Measurements from ENCODE around the gene YTHDF1. TPM values are rescaled to one million over a fixed set of nuclear protein-coding genes. Genes with fewer than 3 reads are reported as not detected.
A peak's percentile ranks its signal among the peaks of the same experiment; 100 is the strongest.

YTHDF1 gene
- total and polyA plus RNA-seq, 2 of the 8 experiments (the other 6 are each of a cell fraction or from before 2014, with no cell fraction given): 32.8 to 66.0 TPM

DNA sequence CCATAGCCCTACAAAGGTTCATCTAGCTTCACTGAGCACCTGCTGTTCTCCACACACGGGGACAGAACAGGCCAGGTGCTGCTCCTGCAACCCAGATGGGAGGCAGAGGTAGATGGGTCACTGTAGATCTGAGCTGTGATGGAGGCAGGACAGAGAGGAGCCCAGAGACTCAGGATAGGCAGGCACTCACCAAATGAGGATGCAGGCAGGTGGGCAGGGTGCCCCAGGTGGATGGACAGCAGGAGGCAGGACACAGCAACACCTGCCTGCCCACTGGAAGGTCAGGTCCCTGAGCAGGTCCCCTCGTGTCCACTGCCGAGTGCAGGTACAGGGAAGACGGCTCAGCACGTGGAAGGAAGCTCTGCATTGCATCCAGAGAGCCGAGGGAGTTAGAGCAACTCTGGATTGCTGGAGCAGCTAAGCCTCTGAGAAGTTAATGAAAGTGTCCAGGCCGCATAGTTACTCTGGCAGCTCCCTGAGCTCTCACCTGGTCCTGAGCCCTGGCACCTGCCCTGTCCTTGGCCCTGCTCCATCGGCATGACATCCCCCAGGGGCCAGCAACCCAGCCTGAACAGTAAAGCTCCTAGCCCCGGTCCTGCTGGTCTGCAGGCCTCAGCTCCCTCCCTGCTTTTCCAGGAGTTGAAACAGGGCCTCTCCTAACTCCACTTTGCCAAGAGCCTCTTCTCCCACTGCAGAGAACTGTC is 4.9 kb upstream of the YTHDF1 start:
- no peak overlapping the region for H2BK20ac ChIP-seq (ENCODE audit: low read length)
- H2AFZ ChIP-seq (ENCODE audit: low read length): no peak overlapping the region
- H2BK120ac ChIP-seq (replicated peaks; ENCODE audit: low read depth, low read length): no peak overlapping the region
- peak overlapping the region; percentile 53 for H4K91ac ChIP-seq (replicated peaks; ENCODE audit: insufficient read length, low read length)
- no peak overlapping the region for H3K27ac ChIP-seq (ENCODE audit: low read depth, low read length)
- H3K23ac ChIP-seq (ENCODE audit: insufficient read length): no peak overlapping the region
- H4K5ac ChIP-seq (ENCODE audit: insufficient read length, low read depth, low read length): no peak overlapping the region
- H3K36me3 ChIP-seq (ENCODE audit: control insufficient read depth in 2 of 4, insufficient read depth in 4 of 4, low read length in 3 of 4): no peaks in the 10 kb centered on the region
- peaks cover 0 to 13% (median 4%) of the 10 kb centered on the region in 4 experiments; a peak in 5 of 7 replicates for H3K4me1 ChIP-seq (replicated peaks in 1 of 4; ENCODE audit: control insufficient read depth in 3 of 4, insufficient read depth in 4 of 4, low read length in 3 of 4)
- H3K56ac ChIP-seq (replicated peaks; ENCODE audit: insufficient read length, low read depth, low read length): no peak overlapping the region
- no peak for TF ChIP-seq SIX5 (IDR thresholded peaks at IDR 0.05; ENCODE audit: low read depth, low read length)
- TF ChIP-seq SUZ12 (IDR thresholded peaks at IDR 0.05; ENCODE audit: low read length): no peak
- no peak for TF ChIP-seq TAF7 (optimal IDR thresholded peaks at IDR 0.05; ENCODE audit: borderline replicate concordance, low read depth, low read length)
- no peak for TF ChIP-seq SIN3A (conservative IDR thresholded peaks at IDR 0.05 in 1 of 2, IDR thresholded peaks at IDR 0.05 in 1 of 2; ENCODE audit: low read depth in 1 of 2, low read length in 2 of 2)
- no peak for TF ChIP-seq SP1 (IDR thresholded peaks at IDR 0.05; ENCODE audit: low read depth, low read length)
- TF ChIP-seq YY1 (IDR thresholded peaks at IDR 0.05; ENCODE audit: low read depth, low read length): no peak
- TF ChIP-seq TCF12 (IDR thresholded peaks at IDR 0.05; ENCODE audit: low read depth, low read length): no peak
- TF ChIP-seq POLR2AphosphoS5 (IDR thresholded peaks at IDR 0.05; ENCODE audit: low read depth, low read length): no peak
- no peak for TF ChIP-seq GABPA (IDR thresholded peaks at IDR 0.05; ENCODE audit: borderline replicate concordance, insufficient read depth, low read length)
- no peak for TF ChIP-seq RFX5 (IDR thresholded peaks at IDR 0.05; ENCODE audit: borderline replicate concordance, low read depth, low read length)
- TF ChIP-seq POU5F1 (IDR thresholded peaks at IDR 0.05; ENCODE audit: low read depth, low read length): no peak
- H4K8ac ChIP-seq (ENCODE audit: extremely low read depth, insufficient read depth, low read length): no peak overlapping the region; the same call in 1 of the 2 replicates
- no peak for DNase-seq (ENCODE audit: low read depth in 1 of 2, low spot score in 2 of 2)
- peaks cover 0 to 3% (median 0%) of the 10 kb centered on the region in 4 experiments; a peak in 2 of 7 replicates for H3K27me3 ChIP-seq (replicated peaks in 1 of 4; ENCODE audit: control insufficient read depth in 3 of 4, extremely low read depth in 1 of 4, insufficient read depth in 3 of 4, low read length in 3 of 4)
- WGBS, 2 experiments (ENCODE audit: extremely low coverage in 1 of 2, insufficient coverage in 1 of 2, insufficient read length in 1 of 2, insufficient replicate concordance in 2 of 2, low coverage in 1 of 2, low lambda C conversion rate in 2 of 2, missing lambda C conversion rate in 1 of 2): 86% methylated on average over 9 of the region's 9 CpGs; no CpG with 5 or more reads in 1 of the 2 experiments
- no peak overlapping the region for H3K4me2 ChIP-seq (ENCODE audit: insufficient read depth in 1 of 2, low read depth in 2 of 2, low read length in 2 of 2)
- H3K9me3 ChIP-seq (ENCODE audit: insufficient read depth in 2 of 2, low read depth in 1 of 2, low read length in 1 of 2): no peaks in the 10 kb centered on the region
- POLR2A ChIA-PET (ENCODE audit: partially characterized antibody): interaction anchor here (0.7 to 1.0 kb wide), 3 partner anchors 10 to 64 kb away, joined by 3 read pairs; partner anchors contain the start of gene NKAIN4
- H3K79me2 ChIP-seq (ENCODE audit: control insufficient read depth in 1 of 2, insufficient read depth in 2 of 2, low read length in 2 of 2): no peaks in the 10 kb centered on the region
- H2BK5ac ChIP-seq (ENCODE audit: low read depth, low read length): no peak overlapping the region
- no peaks in the 10 kb centered on the region for H3K79me1 ChIP-seq (ENCODE audit: low read depth, low read length)
- no peak overlapping the region for H2BK12ac ChIP-seq (ENCODE audit: low read depth, low read length)
- no peak for FAIRE-seq
- H2BK15ac ChIP-seq (ENCODE audit: low read length): no peak overlapping the region
- peaks cover 0 to 3% of the 10 kb centered on the region in 2 experiments for H4K20me1 ChIP-seq (replicated peaks in 1 of 2; ENCODE audit: control insufficient read depth in 1 of 2, insufficient read depth in 2 of 2, low read length in 2 of 2)
- H3K4ac ChIP-seq (replicated peaks; ENCODE audit: insufficient read length, low read depth, low read length): no peak overlapping the region
- H3K18ac ChIP-seq (ENCODE audit: extremely low read depth, low read length): no peak overlapping the region
- peaks cover 7% of the 10 kb centered on the region; the same call in 1 of the 2 replicates for H3K23me2 ChIP-seq (ENCODE audit: low read depth, low read length)
- no peak overlapping the region for H3K4me3 ChIP-seq (ENCODE audit: extremely low read depth in 1 of 4, insufficient read depth in 2 of 4, low read depth in 3 of 4, low read length in 4 of 4)
- no peak overlapping the region for H3K9ac ChIP-seq (replicated peaks in 1 of 4; ENCODE audit: extremely low read depth in 1 of 4, low read depth in 3 of 4, low read length in 3 of 4)
- H2AK5ac ChIP-seq (ENCODE audit: low read depth, low read length): 0 out of 2 replicates have a peak overlapping the region, but pooled peaks have one; percentile 17
- no peak overlapping the region for H3K14ac ChIP-seq (ENCODE audit: insufficient read length)
- CTCF ChIA-PET (ENCODE audit: partially characterized antibody): interaction anchor here (0.6 to 2.1 kb wide), 9 partner anchors 10 to 142 kb away, joined by 3 to 18 read pairs (median 4); no protein-coding TSS in a partner anchor

All from H1 (cell line).